IPS-NIHi11 (cell line): ENCODE data around the gene CHN2.

ENCODE experiments used
- DNase-seq: peaks from one replicate; pipeline ENCODE4 v3.0.0; 2012; ENCODE audit warnings: mixed read lengths, low spot score

Gene CHN2

GRCh38 chr7:29401769-29402168 is 207.2 kb downstream of the CHN2 start:
- no peak for DNase-seq

DNA sequence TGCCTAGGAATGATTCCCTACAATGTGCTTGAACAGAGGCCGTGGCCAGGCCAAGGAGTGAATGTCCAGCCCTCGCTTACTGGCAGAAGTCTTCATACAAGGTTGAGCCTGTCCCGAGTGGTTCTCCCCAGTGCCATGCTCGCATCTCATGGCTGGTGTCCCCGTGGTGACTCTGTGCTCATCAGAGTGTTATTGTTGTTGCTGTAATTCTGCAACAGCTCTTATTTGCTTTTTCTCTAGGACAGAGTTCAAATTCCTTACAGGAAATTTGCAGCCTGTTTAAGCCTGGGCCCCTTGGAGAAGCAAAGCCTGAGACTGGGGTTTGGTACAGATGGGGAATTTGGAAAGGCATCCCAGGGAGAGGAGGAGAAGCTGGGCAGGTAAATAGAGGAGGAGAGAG is 211.3 kb downstream of the CHN2 start:
- DNase-seq: no peak

- DNase-seq: no peak
These were observed 211.8 kb downstream of the CHN2 start for GRCh38 chr7:29406366-29406765.

GRCh38 chr7:29408841-29409243 is 214.3 kb downstream of the CHN2 start:
- DNase-seq: peak; percentile 85

DNA sequence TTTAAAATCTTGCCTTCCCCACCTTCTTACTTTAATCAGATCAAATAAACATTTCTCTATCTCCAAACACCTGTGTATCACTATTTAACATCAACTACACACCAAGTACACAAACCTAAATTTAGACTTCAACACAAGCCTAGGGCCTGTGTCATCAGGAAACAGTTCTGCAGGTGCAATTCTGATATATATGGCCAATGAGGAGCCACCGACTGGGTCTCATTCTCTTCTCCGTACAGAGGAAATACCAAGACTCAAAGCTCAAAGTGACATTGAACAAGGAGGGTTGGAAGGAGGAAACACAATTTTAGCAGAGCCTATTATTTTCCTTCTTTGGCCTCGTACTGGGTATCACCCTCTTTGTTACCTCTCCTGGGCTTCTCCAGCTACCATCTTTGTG is 216.4 kb downstream of the CHN2 start:
- no peak for DNase-seq

- DNase-seq: no peak
These were observed 218.3 kb downstream of the CHN2 start for GRCh38 chr7:29412912-29413311.

GRCh38 chr7:29413626-29414136 is 219.1 kb downstream of the CHN2 start:
- no peak for DNase-seq

DNA sequence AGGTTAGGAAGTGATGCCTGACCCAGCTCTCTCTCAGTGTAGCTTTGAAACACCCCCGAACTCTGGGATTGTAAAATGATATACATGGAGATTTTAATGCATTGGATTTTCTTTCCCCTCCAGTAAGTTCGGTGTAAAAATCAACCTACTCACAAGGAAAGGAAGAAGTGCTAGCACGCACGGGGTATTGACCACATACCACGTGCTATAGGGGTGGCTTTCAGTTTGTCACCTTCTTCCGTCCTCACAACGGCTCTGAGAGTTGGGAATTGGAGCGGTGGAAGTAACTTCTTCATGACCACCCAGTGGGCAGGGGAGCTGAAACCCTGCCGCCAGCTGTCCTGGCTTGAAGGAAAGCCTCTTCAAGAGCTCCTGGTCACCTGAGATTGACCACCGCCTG is 219.6 kb downstream of the CHN2 start:
- no peak for DNase-seq

DNA sequence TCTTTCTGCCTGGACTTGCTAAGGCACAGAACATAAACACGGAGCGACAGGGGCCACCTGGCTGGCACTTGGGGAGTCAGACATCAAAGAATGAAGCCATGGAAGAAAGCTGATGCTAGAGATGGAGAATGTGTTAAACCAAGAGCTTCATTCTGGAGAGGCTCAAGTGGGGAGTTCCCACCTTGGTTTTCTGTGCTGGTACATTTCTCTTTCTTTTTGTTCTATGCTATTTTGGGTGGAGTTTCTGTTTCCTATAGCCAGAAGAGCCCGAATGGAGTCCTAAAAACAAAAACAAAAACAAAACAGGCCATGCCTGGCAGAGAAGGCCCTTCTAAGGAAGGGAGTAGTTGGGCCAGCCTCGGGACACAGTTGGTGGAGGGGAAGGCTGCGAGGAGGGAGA is 220.6 kb downstream of the CHN2 start:
- DNase-seq: no peak

DNA sequence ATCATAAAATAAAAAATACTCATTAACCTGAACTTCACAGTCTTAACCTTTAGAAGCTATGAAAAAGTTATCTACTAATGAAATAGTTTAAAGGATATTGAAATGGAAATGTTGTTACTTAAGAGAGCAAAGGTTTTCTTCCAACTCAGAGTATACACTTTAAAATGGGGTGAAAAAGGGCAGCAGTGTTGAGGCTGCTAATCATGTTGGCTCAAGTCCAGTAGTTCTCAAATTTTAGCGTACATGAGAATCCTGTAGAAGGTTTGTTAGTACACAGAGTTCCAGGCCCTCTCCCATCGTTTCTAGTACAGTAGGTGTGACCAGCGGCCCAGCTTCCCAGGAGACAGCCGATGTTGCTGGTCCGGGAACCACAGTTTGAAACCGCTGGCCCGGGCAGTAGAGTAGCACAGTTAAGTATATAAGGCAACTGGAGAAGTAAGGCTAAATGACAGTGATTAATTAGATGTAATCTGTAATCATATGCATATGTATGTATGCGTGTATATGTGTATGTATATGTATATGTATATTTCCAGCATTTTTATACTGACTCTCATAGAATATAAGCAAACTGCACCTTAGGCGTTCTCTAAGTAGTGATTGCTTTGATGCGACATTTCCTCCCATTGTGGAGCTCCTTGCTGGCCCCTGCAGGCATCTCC is 221.8 kb downstream of the CHN2 start:
- no peak for DNase-seq

- DNase-seq: no peak
These were observed 222.3 kb downstream of the CHN2 start for GRCh38 chr7:29416938-29417305.

GRCh38 chr7:29418056-29418455 is 223.5 kb downstream of the CHN2 start:
- DNase-seq: no peak

- DNase-seq: no peak
These were observed 224.1 kb downstream of the CHN2 start for GRCh38 chr7:29418651-29419050.

DNA sequence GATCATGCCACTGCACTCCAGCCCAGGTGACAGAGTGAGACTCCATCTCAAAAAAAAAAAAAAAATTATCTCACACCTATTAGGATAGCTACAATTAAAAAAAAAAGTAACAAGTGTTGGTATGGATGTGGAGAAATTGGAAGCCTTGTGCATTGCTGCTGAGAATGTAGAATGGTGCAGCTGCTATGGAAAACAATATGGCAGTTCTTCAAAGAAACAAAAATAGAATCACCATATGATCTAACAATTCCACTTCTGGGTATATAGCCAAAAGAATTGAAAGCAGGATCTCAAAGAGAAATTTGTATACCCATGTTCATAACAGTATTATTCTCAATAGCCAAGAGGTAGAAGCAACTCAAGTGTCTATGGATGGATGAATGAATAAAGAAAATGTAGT is 225.4 kb downstream of the CHN2 start:
- no peak for DNase-seq

DNA sequence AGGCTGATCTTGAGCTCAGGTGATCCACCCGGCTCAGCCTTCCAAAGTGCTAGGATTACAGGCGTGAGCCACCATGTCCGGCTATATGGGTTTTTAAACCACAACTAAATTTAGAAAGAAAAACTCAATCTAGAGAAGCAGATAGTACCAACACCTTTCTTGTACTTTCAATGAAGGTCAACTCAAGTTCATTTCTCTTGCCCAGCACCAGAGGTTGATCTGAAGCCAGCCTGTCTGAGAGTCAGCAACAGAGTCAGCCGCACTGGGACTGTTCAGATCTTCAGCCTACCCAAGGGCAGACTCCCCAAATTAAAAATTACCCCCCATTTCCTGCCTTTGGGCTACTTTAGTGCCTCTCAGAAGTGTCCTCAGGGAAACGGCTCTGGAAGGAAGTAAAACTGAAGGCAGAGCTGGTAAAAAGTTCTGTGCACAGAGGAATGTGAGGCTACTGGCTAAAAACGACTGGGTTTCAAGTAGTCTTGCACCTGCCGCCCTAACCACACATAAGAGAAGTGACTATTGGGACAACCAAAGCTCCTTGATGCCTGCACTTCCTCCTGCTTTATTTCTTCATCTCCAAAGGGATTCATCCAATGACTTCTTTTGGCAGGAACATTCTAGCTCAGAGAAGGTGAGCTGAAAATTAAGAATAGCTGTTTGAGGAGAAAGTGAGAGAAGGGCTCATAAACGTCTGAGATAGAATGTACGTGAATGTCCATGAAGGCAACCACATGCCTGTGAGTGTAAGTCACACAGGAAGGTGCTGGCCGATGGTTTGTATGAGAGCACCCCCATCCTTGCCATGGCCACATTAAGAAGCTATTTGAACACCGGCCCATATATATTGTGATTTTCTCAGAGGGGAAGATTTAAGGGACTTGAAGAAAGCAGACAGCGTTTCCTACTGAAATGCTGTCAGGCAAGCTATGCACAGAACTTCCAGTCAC is 226.7 kb downstream of the CHN2 start:
- DNase-seq: no peak

DNA sequence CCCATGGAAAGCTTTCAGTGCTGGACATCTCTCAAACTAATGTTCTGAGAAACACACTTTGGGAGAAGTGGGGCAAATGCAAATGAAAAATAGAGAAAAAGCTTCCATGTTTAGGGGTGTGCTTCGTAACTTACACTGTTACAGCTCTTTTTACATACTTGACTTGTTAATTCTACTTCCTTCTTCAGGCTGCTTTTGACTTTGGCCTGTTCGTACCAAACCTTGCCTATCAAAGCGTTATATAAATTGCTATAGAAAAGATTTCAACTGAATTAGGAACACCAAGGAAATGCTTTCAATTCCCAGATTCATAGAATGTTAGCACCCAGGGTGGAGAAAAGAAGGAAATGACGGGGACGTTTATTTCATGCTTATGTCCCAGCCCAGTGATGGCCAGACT is 228.3 kb downstream of the CHN2 start:
- no peak for DNase-seq

GRCh38 chr7:29424295-29424983 is 229.9 kb downstream of the CHN2 start:
- DNase-seq: no peak

DNA sequence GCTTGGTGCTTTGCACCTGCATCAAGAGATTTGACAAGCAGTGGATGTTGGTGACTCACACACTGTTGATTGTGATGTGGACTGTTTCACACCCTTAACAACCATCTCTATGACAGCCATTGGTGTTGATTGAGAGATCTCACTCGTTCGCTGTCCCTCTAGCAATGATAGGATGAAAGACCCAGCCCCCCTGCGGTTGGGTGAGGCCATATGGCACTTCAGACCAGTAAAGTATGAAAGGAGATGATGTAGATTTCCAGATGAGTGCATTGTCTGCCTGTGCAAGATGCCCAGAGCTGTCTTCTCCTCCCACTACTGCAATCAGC is 230.4 kb downstream of the CHN2 start:
- DNase-seq: no peak

DNA sequence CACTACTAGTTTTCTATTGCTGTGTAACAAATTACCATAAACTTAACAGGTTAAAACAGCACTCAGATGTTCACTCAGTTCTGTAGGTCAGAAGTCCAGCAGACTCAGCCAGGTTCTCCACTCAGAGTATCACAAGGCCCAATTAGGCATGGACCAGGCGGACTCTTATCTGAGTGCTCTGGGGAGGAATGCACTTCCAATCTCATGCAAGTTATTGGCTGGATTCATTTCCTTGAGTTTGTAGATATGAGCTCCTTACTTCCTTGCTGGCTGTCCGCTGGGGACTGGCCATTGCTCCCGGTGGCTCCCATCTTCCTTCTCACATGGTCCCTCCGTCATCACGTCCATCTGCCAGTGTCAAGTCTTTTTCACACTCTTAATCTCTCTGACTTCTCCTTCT is 232.0 kb downstream of the CHN2 start:
- DNase-seq: no peak

DNA sequence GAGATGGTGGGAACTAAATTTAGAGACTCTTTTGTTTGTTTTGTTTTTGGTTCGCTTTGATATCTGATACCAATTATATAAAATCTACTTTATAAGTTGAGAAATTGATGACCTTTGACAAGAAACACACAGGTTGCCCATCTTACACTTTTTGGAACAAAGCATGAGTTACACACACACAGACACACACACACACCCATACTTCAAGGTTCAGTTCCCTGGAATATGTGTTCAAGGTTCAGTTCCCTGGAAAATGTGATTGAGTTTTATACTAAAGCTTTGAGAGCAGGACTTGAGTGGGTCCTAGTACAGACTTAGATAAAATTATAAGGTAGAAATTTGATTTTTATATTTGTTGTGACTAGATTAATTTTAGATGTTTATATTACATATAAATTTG is 234.8 kb downstream of the CHN2 start:
- DNase-seq: no peak

GRCh38 chr7:29430279-29430949 is 235.8 kb downstream of the CHN2 start:
- DNase-seq: no peak

DNA sequence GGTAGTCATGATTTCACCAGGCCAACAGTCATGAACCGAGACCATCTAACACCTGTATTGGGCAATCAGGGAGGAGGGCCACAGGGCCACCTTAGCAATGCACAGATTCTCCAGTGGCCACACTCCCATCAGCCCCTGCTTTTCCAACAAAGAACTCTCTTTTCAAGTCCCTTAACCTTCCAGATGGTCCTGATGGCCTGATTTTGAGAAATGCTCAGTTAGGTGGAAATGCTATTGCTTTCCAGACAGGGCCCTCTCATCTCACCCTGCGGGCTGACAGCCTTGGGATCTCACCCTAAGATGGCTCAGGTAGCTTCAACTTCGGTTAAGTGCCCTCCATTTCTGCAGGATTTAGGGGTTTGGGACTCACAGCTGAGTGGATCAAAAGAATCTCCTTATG is 237.1 kb downstream of the CHN2 start:
- no peak for DNase-seq
